Tibial artery (tissue), 4 donors: Measurements from ENCODE around the gene PARD3B.

ENCODE experiments used
- DNase-seq, 2 donors: peaks; one replicate each; pipeline ENCODE4 v3.0.0-alpha.2; 2019
- H3K27ac ChIP-seq, 2 donors: fragments of 200-600 bp; sonication (generic) in 1 of 2; 1 replicate in 1 of 2; 2 replicates in 1 of 2; pipeline ENCODE4 v1.5.1; 2018 to 2019; ENCODE audit warnings: mild to moderate bottlenecking in 1 of 2
- H3K27me3 ChIP-seq, 2 donors: fragments of 200-600 bp; sonication (generic) in 1 of 2; one replicate each; pipeline versions ENCODE4 v1.5.1 to v1.6.0; 2016 to 2019
- H3K36me3 ChIP-seq, 3 donors: fragments of 200-600 bp; sonication (generic) in 2 of 3; one replicate each; pipeline ENCODE4 v1.5.1; 2016 to 2019; ENCODE audit warnings: mild to moderate bottlenecking in 2 of 3
- H3K4me1 ChIP-seq, 4 donors: fragments of 200-600 bp; sonication (generic) in 2 of 4; 1 replicate in 3 of 4; 2 replicates in 1 of 4; pipeline ENCODE4 v1.5.1; 2016 to 2019
- H3K4me3 ChIP-seq, 2 donors: fragments of 200-600 bp; sonication (generic) in 1 of 2; 1 replicate in 1 of 2; 2 replicates in 1 of 2; pipeline ENCODE4 v1.5.1; 2018 to 2019; ENCODE audit warnings: mild to moderate bottlenecking in 2 of 2
- H3K9me3 ChIP-seq, 3 donors: fragments of 200-600 bp; sonication (generic) in 1 of 3; one replicate each; pipeline ENCODE4 v1.5.1; 2016 to 2019
- CTCF ChIP-seq, 2 experiments: fragments of 200-600 bp in 1 of 2; fragments of 450-650 bp in 1 of 2; IDR thresholded peaks; one replicate each; pipeline ENCODE4 v1.5.1; 2017 to 2019; ENCODE audit warnings: antibody characterized with exemption in 2 of 2, mild to moderate bottlenecking in 1 of 2, moderate library complexity in 1 of 2
- intact Hi-C: fragments of 100-400 bp; cut with DNase I; formaldehyde crosslinking; loops from one replicate; pipeline ENCODE4 v1.15.0; 2023; ENCODE audit warnings: low total_unique reads

PARD3B gene

GRCh38 chr2:205366336-205367060, 821.2 kb downstream of the PARD3B start:
- H3K36me3 ChIP-seq: no peaks in the 10 kb centered on the region

GRCh38 chr2:205367331-205367935, 822.2 kb downstream of the PARD3B start:
- Histone ChIP-seq H3K27ac (no peak overlapping the region), H3K4me1 (peaks cover 0 to 6% (median 0%) of the 10 kb centered on the region in 4 donors), H3K9me3 (no peaks in the 10 kb centered on the region), H3K4me3 (no peak overlapping the region), H3K36me3 (no peaks in the 10 kb centered on the region), H3K27me3 (no peaks in the 10 kb centered on the region)
- intact Hi-C loops: no loop called here
- TF ChIP-seq CTCF (IDR thresholded peaks at IDR 0.05): no peak
- DNase-seq: no peak

More at GRCh38 chr2:205366336-205367060, 821.2 kb downstream of the PARD3B start:
- H3K27me3 ChIP-seq: no peaks in the 10 kb centered on the region
- no peaks in the 10 kb centered on the region for H3K9me3 ChIP-seq
- no peak overlapping the region for H3K4me3 ChIP-seq
- intact Hi-C loops: no loop called here
- peaks cover 0 to 6% (median 0%) of the 10 kb centered on the region in 4 donors for H3K4me1 ChIP-seq
- no peak overlapping the region for H3K27ac ChIP-seq
- no peak for TF ChIP-seq CTCF (IDR thresholded peaks at IDR 0.05)
- DNase-seq: no peak

- Histone ChIP-seq H3K4me1 (peaks cover 0 to 6% (median 0%) of the 10 kb centered on the region in 4 donors), H3K27ac (no peak overlapping the region), H3K4me3 (no peak overlapping the region), H3K9me3 (no peaks in the 10 kb centered on the region), H3K27me3 (no peaks in the 10 kb centered on the region), H3K36me3 (no peaks in the 10 kb centered on the region)
- DNase-seq: no peak
- TF ChIP-seq CTCF (IDR thresholded peaks at IDR 0.05): no peak
- intact Hi-C loops: no loop called here
Measured at GRCh38 chr2:205369813-205370212, 824.5 kb downstream of the PARD3B start.

GRCh38 chr2:205370726-205371125, 825.5 kb downstream of the PARD3B start:
- H3K36me3 ChIP-seq: no peaks in the 10 kb centered on the region
- H3K9me3 ChIP-seq: no peaks in the 10 kb centered on the region
- H3K4me3 ChIP-seq: no peak overlapping the region
- intact Hi-C loops: no loop called here
- H3K27ac ChIP-seq: no peak overlapping the region
- no peak for TF ChIP-seq CTCF (IDR thresholded peaks at IDR 0.05)
- peaks cover 0 to 6% (median 0%) of the 10 kb centered on the region in 4 donors for H3K4me1 ChIP-seq
- no peaks in the 10 kb centered on the region for H3K27me3 ChIP-seq
- DNase-seq: no peak

GRCh38 chr2:205372141-205372540, 826.9 kb downstream of the PARD3B start:
- Histone ChIP-seq H3K4me1 (peaks cover 0 to 6% (median 0%) of the 10 kb centered on the region in 4 donors), H3K27me3 (no peaks in the 10 kb centered on the region), H3K27ac (no peak overlapping the region), H3K36me3 (no peaks in the 10 kb centered on the region), H3K4me3 (no peak overlapping the region), H3K9me3 (no peaks in the 10 kb centered on the region)
- no peak for DNase-seq
- no peak for TF ChIP-seq CTCF (IDR thresholded peaks at IDR 0.05)
- intact Hi-C loops: no loop called here
